SK-N-SH (cell line): Measurements from ENCODE around the gene NCKAP5. TPM values are rescaled to one million over a fixed set of nuclear protein-coding genes. Genes with fewer than 3 reads are reported as not detected.

ENCODE experiments used
- CTCF ChIA-PET: fragments of 300-600, 350-600 bp; formaldehyde crosslinking; extraction: SDS; loops from one replicate; lab custom pipeline; 2021; lab: Yijun Ruan, JAX
- POLR2A ChIA-PET: fragments of 350-600 bp; sonication (Branson Sonifier 250); formaldehyde crosslinking; extraction: SDS; loops from one replicate; lab custom pipeline; 2020; ENCODE audit warnings: antibody characterized with exemption, inconsistent platforms; lab: Yijun Ruan, JAX
- DNase-seq: peaks from one replicate; pipeline ENCODE4 v3.0.0; 2012
- H2AFZ ChIP-seq: fragments of 200-600 bp; sonication (generic); 2 replicates; pipeline ENCODE4 v1.8.1; 2016; ENCODE audit warnings: antibody characterized with exemption, mild to moderate bottlenecking, low read depth
- H3F3A ChIP-seq: fragments of 200-600 bp; sonication (generic); replicated peaks from 2 replicates; pipeline ENCODE3; 2016; ENCODE audit warnings: antibody characterized with exemption, mild to moderate bottlenecking; ENCODE audit not compliant: insufficient read depth
- H3K27ac ChIP-seq, 2 experiments: fragments of 200-500 bp in 1 of 2; fragments of 200-600 bp in 1 of 2; sonication (Bioruptor generic) in 1 of 2; sonication (generic), shearing (Covaris generic) in 1 of 2; 2 replicates each; pipeline versions ENCODE4 v1.5.1 to v1.6.1; 2014 to 2016; ENCODE audit warnings: low read depth in 2 of 2, inconsistent platforms in 1 of 2, low read length in 1 of 2, mild to moderate bottlenecking in 1 of 2, mixed read lengths in 1 of 2
- H3K27me3 ChIP-seq: fragments of 200-600 bp; sonication (generic), shearing (Covaris generic); 2 replicates; pipeline ENCODE4 v1.6.1; 2016; ENCODE audit warnings: mixed run types; ENCODE audit not compliant: insufficient read depth
- H3K36me3 ChIP-seq, 2 experiments: fragments of 200-500 bp in 1 of 2; fragments of 200-600 bp in 1 of 2; sonication (Bioruptor generic) in 1 of 2; sonication (generic) in 1 of 2; replicated peaks in 1 of 2; 2 replicates each; pipeline versions ENCODE3 to v1.5.1; 2014 to 2016; ENCODE audit warnings: low read length in 1 of 2, mild to moderate bottlenecking in 1 of 2; ENCODE audit not compliant: insufficient read depth in 2 of 2, control insufficient read depth in 1 of 2
- H3K4me1 ChIP-seq, 2 experiments: fragments of 200-500 bp in 1 of 2; fragments of 200-600 bp in 1 of 2; sonication (Bioruptor generic) in 1 of 2; sonication (generic), shearing (Covaris generic) in 1 of 2; 2 replicates each; pipeline versions ENCODE4 v1.5.1 to v1.6.1; 2014 to 2016; ENCODE audit warnings: low read depth in 1 of 2, low read length in 1 of 2, mixed run types in 1 of 2; ENCODE audit not compliant: insufficient read depth in 2 of 2, control insufficient read depth in 1 of 2
- H3K4me2 ChIP-seq: fragments of 200-600 bp; sonication (generic), shearing (Covaris generic); 2 replicates; pipeline ENCODE4 v1.6.1; 2017; ENCODE audit warnings: mixed run types
- H3K4me3 ChIP-seq, 2 experiments: fragments of 200-500 bp in 1 of 2; fragments of 200-600 bp in 1 of 2; sonication (Bioruptor generic) in 1 of 2; sonication (generic), shearing (Covaris generic) in 1 of 2; 2 replicates each; pipeline versions ENCODE4 v1.5.1 to v1.8.1; 2014 to 2016; ENCODE audit warnings: low read depth in 2 of 2, inconsistent platforms in 1 of 2, low read length in 1 of 2, mild to moderate bottlenecking in 1 of 2, mixed read lengths in 1 of 2, moderate library complexity in 1 of 2
- H3K79me2 ChIP-seq: fragments of 200-600 bp; sonication (generic); 2 replicates; pipeline ENCODE4 v1.8.1; 2017; ENCODE audit warnings: mild to moderate bottlenecking; ENCODE audit not compliant: insufficient read depth
- H3K9ac ChIP-seq: fragments of 200-600 bp; sonication (generic); 2 replicates; pipeline ENCODE4 v1.6.1; 2017; ENCODE audit warnings: mixed run types
- H3K9me2 ChIP-seq: fragments of 200-600 bp; sonication (generic); 2 replicates; pipeline ENCODE4 v1.6.1; 2017; ENCODE audit warnings: mixed run types
- H3K9me3 ChIP-seq: fragments of 200-600 bp; sonication (generic); 2 replicates; pipeline ENCODE4 v1.6.1; 2017; ENCODE audit warnings: mixed run types, mild to moderate bottlenecking, moderate library complexity
- H4K20me1 ChIP-seq: fragments of 200-600 bp; sonication (generic); 2 replicates; pipeline ENCODE4 v1.6.1; 2017; ENCODE audit warnings: mild to moderate bottlenecking, mixed run types; ENCODE audit not compliant: insufficient read depth
- EZH2phosphoT487 ChIP-seq: fragments of 200-600 bp; sonication (generic); IDR thresholded peaks from 2 replicates; pipeline ENCODE4 v1.6.1; 2017; ENCODE audit warnings: low read depth, mixed run types, mild to moderate bottlenecking, antibody characterized with exemption, moderate library complexity, borderline replicate concordance
- FOXJ3 ChIP-seq: sonication (generic); formaldehyde crosslinking; IDR thresholded peaks from 2 replicates; pipeline ENCODE4 v1.5.1; 2020; ENCODE audit warnings: mild to moderate bottlenecking, missing genetic modification reagents
- GATA2 ChIP-seq: sonication (generic); formaldehyde crosslinking; IDR thresholded peaks from 2 replicates; pipeline ENCODE4 v1.5.0; 2020; ENCODE audit warnings: mild to moderate bottlenecking, missing genetic modification reagents
- IRF3 ChIP-seq: fragments of 150-350 bp; IDR thresholded peaks from 2 replicates; pipeline ENCODE4 v1.6.1; 2016; ENCODE audit warnings: mild to moderate bottlenecking, low read depth, low read length
- MEF2A ChIP-seq: IDR thresholded peaks from 2 replicates; pipeline ENCODE4 v1.4.0; 2012; ENCODE audit warnings: low read depth, borderline replicate concordance
- NFIC ChIP-seq: IDR thresholded peaks from 2 replicates; pipeline ENCODE4 v1.4.0; 2012; ENCODE audit warnings: borderline replicate concordance
- PBX3 ChIP-seq: IDR thresholded peaks from 2 replicates; pipeline ENCODE4; 2012
- POLR2AphosphoS5 ChIP-seq: IDR thresholded peaks from 2 replicates; pipeline ENCODE4 v1.6.1; 2012; ENCODE audit warnings: low read depth, low read length
- RAD21 ChIP-seq: IDR thresholded peaks from 2 replicates; pipeline ENCODE4 v1.6.1; 2012; ENCODE audit warnings: mild to moderate bottlenecking, low read length
- RXRA ChIP-seq: IDR thresholded peaks from 2 replicates; pipeline ENCODE4 v1.4.0; 2012; ENCODE audit warnings: low read depth, mild to moderate bottlenecking, borderline replicate concordance
- SMC3 ChIP-seq: IDR thresholded peaks from 2 replicates; pipeline ENCODE4 v1.6.1; 2012; ENCODE audit warnings: low read depth, low read length, improper control_type of control experiment
- TAF1 ChIP-seq: IDR thresholded peaks from 2 replicates; pipeline ENCODE4 v1.6.1; 2012; ENCODE audit warnings: low read depth, mild to moderate bottlenecking, low read length, moderate library complexity, borderline replicate concordance
- TCF12 ChIP-seq: IDR thresholded peaks from 2 replicates; pipeline ENCODE4 v1.4.0; 2012
- USF1 ChIP-seq: IDR thresholded peaks from 2 replicates; pipeline ENCODE4 v1.4.0; 2012; ENCODE audit warnings: low read depth, borderline replicate concordance
- YY1 ChIP-seq: IDR thresholded peaks from 2 replicates; pipeline ENCODE4 v1.4.0; 2012; ENCODE audit warnings: low read depth, mild to moderate bottlenecking
- ZBTB33 ChIP-seq: IDR thresholded peaks from 2 replicates; pipeline ENCODE4 v1.4.0; 2012; ENCODE audit warnings: low read depth, borderline replicate concordance
- WGBS: methylation state at CpG from one replicate; pipeline ENCODE4 v1.1.6; 2017; ENCODE audit warnings: low lambda C conversion rate; 5-methylcytosine and 5-hydroxymethylcytosine counted together
- polyA plus RNA-seq, 3 experiments: library from polyadenylated mRNA; depleted of rRNA; stranded (reverse); fragments of >200 nt; gene quantifications; 2 replicates each; pipeline ENCODE4 v1.2.3, GENCODE V29; 2012

Gene NCKAP5
- polyA plus RNA-seq, 1 of the 3 experiments (the other 2 are of a cell fraction), result 0.02 TPM

- ChIA-PET CTCF (interaction anchor here (0.8 kb wide), 1 partner anchor 12 kb away, joined by 4 read pairs; no protein-coding TSS in a partner anchor), POLR2A (no interaction called here)
- H3K4me2 ChIP-seq, result no peak overlapping the region
- H3K9me3 ChIP-seq, result no peaks in the 10 kb centered on the region
- WGBS, result 73% methylated on average over 6 of the region's 6 CpGs
- H3K27ac ChIP-seq, result no peak overlapping the region
- no peaks in the 10 kb centered on the region for H3K36me3 ChIP-seq
- no peaks in the 10 kb centered on the region for H4K20me1 ChIP-seq
- H3F3A ChIP-seq, result peaks cover 5% of the 10 kb centered on the region
- no peaks in the 10 kb centered on the region for H3K9me2 ChIP-seq
- TF ChIP-seq PBX3 (no peak), YY1 (no peak), RXRA (no peak), EZH2phosphoT487 (no peak), POLR2AphosphoS5 (no peak), MEF2A (no peak), USF1 (no peak), TAF1 (no peak), RAD21 (no peak), IRF3 (no peak)
- no peak overlapping the region for H3K4me3 ChIP-seq
- DNase-seq, result no peak
- no peaks in the 10 kb centered on the region for H3K27me3 ChIP-seq
- H3K79me2 ChIP-seq, result no peaks in the 10 kb centered on the region
- no peak overlapping the region for H3K9ac ChIP-seq
- H3K4me1 ChIP-seq, result peaks cover 15 to 64% of the 10 kb centered on the region in 2 experiments; a peak in 2 of 4 replicates
- H2AFZ ChIP-seq, result no peak overlapping the region
These were observed 67.3 kb downstream of the NCKAP5 start for GRCh38 chr2:133500917-133501316.

- Histone ChIP-seq H2AFZ (no peak overlapping the region), H3K27me3 (no peaks in the 10 kb centered on the region), H3F3A (peaks cover 5% of the 10 kb centered on the region), H3K4me3 (no peak overlapping the region), H3K79me2 (no peaks in the 10 kb centered on the region), H3K36me3 (no peaks in the 10 kb centered on the region), H4K20me1 (no peaks in the 10 kb centered on the region), H3K9me2 (no peaks in the 10 kb centered on the region), H3K4me1 (peaks cover 7 to 54% of the 10 kb centered on the region in 2 experiments; a peak in 2 of 4 replicates), H3K4me2 (no peak overlapping the region), H3K27ac (peak overlapping the region in 1 of 2 experiments; percentile 25; a peak in 1 of 4 replicates), H3K9me3 (no peaks in the 10 kb centered on the region), H3K9ac (no peak overlapping the region)
- WGBS, result 78% methylated on average over 7 of the region's 8 CpGs
- ChIA-PET POLR2A (no interaction called here), CTCF (interaction anchor here (1.3 to 2.1 kb wide), 2 partner anchors 20 to 63 kb away, joined by 3 to 7 read pairs; no protein-coding TSS in a partner anchor)
- DNase-seq, result no peak
- TF ChIP-seq IRF3 (no peak), ZBTB33 (no peak), RXRA (no peak), FOXJ3 (CRISPR knock-in tag) (no peak), GATA2 (no peak), SMC3 (no peak), PBX3 (no peak), USF1 (no peak), TCF12 (no peak), NFIC (no peak)
These were observed 69.3 kb downstream of the NCKAP5 start for GRCh38 chr2:133498662-133499585.
